ENCODE data around the gene SRCAP.

Gene SRCAP

GRCh38 chr16:30761928-30762902, 63.2 kb downstream of the SRCAP start, which contains the start of the genes CFAP119 and RNF40:
TSS of gene CFAP119 (minus strand) at chr16:30762062. CDS start at chr16:30761748, 314 bp downstream.
TSS of gene RNF40 (plus strand) at chr16:30762322. CDS start at chr16:30762546, 224 bp downstream.
- TF ChIP-seq, protein P1, sequence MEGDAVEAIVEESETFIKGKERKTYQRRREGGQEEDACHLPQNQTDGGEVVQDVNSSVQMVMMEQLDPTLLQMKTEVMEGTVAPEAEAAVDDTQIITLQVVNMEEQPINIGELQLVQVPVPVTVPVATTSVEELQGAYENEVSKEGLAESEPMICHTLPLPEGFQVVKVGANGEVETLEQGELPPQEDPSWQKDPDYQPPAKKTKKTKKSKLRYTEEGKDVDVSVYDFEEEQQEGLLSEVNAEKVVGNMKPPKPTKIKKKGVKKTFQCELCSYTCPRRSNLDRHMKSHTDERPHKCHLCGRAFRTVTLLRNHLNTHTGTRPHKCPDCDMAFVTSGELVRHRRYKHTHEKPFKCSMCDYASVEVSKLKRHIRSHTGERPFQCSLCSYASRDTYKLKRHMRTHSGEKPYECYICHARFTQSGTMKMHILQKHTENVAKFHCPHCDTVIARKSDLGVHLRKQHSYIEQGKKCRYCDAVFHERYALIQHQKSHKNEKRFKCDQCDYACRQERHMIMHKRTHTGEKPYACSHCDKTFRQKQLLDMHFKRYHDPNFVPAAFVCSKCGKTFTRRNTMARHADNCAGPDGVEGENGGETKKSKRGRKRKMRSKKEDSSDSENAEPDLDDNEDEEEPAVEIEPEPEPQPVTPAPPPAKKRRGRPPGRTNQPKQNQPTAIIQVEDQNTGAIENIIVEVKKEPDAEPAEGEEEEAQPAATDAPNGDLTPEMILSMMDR (IDR thresholded peaks at IDR 0.05; ENCODE audit: insufficient read depth, low read depth, low read length, missing control alignments), result no peak
- DNase-seq (ENCODE audit: low read depth), result peak; percentile 96
- peak within 1 kb of the TSS; percentile 89 for H3K4me3 ChIP-seq (ENCODE audit: low read depth, low read length)

DNA sequence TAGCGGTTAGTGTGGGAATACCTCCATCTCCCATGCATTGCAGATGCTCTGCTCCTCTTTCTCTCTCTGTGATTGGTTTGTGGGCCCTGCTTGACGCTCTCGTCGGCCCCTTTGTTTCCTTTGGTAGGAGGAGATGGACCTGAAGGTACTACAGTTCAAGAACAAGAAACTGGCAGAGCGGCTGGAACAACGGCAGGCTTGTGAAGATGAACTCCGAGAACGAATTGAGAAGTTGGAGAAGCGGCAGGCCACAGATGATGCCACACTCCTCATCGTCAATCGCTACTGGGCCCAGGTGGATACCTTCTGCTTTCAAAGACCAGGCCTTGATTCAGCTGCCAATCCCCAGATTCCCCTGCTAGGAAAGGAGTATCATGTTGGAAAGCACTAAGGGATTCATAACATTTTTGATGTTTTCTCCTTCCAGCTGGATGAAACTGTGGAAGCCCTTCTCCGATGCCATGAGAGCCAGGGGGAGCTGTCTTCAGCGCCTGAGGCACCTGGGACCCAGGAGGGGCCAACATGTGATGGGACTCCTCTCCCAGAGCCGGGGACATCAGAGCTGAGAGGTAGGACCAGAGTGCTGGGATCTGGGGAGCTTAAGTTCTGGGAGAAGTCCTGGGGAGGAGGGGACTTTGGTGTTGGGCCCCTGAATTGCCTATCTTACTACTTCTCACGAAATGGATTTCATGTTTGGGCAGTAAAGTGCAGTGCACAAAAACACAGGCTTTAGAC, 64.2 kb downstream of the SRCAP start:
- peak overlapping the region; percentile 89 for H3K4me3 ChIP-seq (ENCODE audit: low read depth, low read length)
- TF ChIP-seq, protein P1 (IDR thresholded peaks at IDR 0.05; ENCODE audit: insufficient read depth, low read depth, low read length, missing control alignments), result no peak
- no peak for DNase-seq (ENCODE audit: low read depth)

DNA sequence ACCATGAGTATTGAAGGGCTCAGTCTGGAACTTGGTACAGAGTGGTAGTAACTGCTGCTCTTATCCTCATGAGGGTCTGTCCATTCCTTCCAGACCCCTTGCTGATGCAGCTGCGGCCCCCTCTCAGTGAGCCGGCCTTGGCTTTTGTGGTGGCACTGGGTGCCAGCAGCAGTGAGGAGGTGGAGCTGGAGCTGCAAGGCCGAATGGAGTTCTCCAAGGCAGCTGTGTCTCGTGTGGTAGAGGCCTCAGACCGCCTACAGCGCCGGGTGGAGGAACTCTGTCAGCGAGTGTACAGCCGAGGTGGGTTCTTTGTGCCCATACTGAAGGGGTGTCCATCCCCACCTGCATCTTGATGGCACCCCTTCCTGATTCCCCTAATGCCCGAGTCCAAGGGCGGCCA, 65.1 kb downstream of the SRCAP start:
- DNase-seq (ENCODE audit: low read depth), result no peak

GRCh38 chr16:30764816-30765465, 66.0 kb downstream of the SRCAP start:
- H3K4me3 ChIP-seq (ENCODE audit: low read depth, low read length), result no peak overlapping the region
- TF ChIP-seq, protein P1 (IDR thresholded peaks at IDR 0.05; ENCODE audit: insufficient read depth, low read depth, low read length, missing control alignments), result no peak
- DNase-seq (ENCODE audit: low read depth), result no peak

More for the DNA sequence above, 65.1 kb downstream of the SRCAP start:
- no peak overlapping the region for H3K4me3 ChIP-seq (ENCODE audit: low read depth, low read length)
- TF ChIP-seq, protein P1 (IDR thresholded peaks at IDR 0.05; ENCODE audit: insufficient read depth, low read depth, low read length, missing control alignments), result no peak

GRCh38 chr16:30766206-30766932, 67.4 kb downstream of the SRCAP start:
- DNase-seq (ENCODE audit: low read depth), result no peak
- H3K4me3 ChIP-seq (ENCODE audit: low read depth, low read length), result no peak overlapping the region
- TF ChIP-seq, protein P1 (IDR thresholded peaks at IDR 0.05; ENCODE audit: insufficient read depth, low read depth, low read length, missing control alignments), result no peak

DNA sequence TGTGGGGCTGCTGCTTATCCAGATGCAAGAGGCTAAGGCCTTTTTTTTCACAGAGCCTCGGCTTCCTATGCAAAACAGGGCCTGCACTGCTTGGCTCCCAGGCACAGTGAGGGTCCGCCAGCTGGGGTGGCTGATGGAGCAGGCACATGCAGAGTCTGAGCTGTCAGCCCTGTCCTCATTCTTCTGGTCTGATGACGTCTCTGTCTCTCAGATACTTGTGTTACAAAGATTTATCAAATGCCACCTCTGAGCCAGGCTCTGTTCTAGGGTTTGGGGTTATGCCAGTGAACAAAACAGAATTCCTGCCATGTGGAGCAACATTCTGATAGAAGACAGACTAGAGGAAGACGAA, 67.9 kb downstream of the SRCAP start:
- TF ChIP-seq, protein P1 (IDR thresholded peaks at IDR 0.05; ENCODE audit: insufficient read depth, low read depth, low read length, missing control alignments), result no peak
- H3K4me3 ChIP-seq (ENCODE audit: low read depth, low read length), result no peak overlapping the region
- DNase-seq (ENCODE audit: low read depth), result no peak
